Non-pigmented ciliary epithelial cell (primary cell): ENCODE measurements around the gene LRRIQ1.
"Not testable (repeated sequence)": the region's sequence is repeated elsewhere in the genome, so short reads cannot be mapped to it uniquely, and the experiment has no call there.

ENCODE experiments used
- DNase-seq: peaks from one replicate; pipeline ENCODE4 v3.0.0-alpha.2; 2010; ENCODE audit warnings: low read depth

Gene LRRIQ1

DNA sequence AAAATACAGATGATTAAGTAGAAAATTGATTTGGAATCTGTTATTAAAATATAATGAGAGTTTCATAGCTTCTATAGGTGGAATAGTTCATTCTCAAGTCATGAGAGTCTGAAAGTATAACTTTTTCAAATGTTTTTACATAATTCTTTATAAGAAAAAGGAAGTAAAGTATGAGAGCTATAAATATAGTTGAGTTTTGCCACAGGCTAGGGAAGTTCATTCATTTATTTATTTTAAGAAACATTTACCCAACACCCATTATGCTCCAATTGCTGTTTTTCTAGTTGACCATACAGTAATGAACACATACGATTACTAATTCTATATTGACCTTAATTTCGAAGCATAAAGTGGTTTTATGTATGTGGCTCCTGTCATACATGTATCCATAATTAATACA is 24.8 kb downstream of the LRRIQ1 start:
- no peak for DNase-seq

DNA sequence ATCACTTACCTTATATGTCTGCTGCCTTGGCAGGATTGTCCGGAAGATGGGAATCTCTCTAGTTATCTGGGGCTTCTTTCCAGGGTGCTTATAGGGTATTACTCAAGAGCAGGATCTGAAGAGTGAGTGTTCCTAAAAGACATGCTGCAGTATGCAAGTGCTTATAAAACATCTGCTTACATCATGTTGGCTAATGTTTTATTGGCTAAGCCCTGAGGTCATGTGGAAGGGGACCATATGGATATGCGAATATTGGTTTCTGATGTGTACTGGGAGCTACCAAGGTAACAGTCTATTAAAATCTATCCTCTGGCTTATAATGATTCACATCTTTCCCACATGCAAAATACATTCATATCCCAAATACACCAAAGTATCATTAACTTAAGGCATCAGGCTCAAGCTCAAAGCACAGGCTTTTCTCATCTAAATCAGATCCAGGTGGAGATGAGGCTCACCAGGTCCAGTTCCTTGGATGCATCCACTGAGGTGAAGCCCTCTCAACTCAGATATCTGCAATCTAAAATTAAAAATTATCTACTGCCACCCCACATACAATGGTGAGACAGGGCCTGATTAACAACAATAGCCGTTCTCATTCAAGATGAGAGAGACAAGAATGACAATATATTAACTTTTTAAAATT is 29.8 kb downstream of the LRRIQ1 start:
- no peak for DNase-seq

DNA sequence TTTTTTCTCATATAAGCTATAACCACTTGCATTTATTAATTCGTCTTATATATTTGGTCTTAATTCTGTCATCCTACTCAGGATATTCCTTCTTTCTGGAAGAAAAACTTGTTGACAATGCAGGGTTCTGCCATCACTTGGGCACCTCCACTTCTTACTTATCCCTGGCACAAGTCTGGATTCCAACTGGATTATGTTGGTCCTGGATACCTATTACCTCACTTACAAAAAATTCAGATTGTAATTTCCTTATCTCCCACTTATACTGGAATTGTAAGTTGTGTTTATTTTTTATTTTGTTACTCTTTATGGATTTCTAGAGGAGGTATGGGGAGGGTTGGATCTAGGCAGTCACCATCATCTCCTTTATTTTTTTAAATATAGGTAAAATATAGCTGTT is 36.7 kb downstream of the LRRIQ1 start:
- no peak for DNase-seq

DNA sequence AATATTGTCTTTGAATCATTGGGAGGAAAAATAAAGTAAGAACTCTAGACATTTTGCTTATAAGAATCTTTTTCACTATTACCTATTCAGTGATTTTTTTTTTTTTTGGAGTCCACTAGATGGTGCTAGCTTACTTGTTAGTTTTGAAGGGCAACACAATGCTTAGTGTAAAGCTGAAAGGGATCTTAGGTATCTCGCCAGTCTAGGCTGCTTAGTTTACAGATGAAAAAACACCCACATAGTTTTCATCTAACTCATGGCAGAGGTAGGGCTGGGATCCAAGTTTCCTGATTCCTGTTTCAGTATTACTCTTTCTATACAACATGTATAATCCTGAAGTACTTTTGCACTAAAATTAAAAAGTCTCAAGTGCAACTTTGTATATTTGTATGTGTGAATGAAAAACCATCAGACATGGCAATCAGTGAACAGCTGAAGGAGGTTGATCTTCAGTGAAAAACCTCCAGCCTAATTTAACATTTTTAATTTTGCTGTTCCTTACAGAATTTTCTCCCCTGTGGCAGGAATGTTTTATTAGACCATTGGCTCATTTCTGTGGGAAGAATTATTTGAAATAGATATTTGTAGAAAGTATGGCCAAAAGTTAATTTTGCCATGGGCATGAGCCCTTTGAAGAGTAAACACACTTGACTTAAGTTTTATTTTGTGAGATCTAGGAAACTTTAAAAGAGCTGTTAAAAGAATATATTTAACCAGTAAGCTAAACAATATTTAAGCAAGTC is 40.7 kb downstream of the LRRIQ1 start:
- peak; percentile 92 for DNase-seq

DNA sequence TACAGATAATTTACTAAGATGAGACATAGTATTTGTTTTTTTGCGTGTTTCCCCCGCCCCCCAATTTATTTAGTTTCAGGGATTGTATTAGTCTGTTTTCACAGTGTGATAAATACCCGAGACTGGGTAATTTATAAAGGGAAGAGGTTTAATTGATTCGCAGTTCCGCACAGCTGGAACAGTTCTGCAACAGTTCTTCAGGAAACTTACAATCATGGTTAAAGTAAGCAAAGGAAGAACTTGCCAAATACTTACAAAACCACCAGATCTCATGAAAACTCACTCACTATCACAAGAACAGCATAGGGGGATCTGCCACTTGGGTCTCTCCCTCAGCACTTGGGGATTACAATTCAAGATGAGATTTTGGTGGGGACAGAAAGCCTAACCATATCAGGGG is 48.9 kb downstream of the LRRIQ1 start:
- DNase-seq: no peak

DNA sequence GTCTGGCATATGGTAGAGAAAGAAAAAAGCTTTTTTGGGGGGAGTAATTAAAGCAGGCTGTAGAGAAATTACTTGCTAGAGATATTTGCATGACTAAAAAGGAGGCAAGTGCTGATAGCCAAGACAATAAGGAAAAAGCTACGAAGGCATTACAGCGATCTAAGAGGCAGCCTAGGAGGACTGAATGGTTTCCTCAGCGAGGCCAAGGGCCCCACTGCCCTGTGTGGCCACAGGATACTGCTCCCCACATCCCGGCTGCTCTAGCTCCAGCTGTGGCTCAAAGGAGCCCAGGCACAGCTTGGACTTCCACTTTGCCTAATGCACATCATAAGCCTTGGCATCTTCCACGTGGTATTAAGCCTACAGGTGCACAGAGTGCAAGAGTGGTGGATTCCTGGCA is 53.6 kb downstream of the LRRIQ1 start:
- no peak for DNase-seq

DNA sequence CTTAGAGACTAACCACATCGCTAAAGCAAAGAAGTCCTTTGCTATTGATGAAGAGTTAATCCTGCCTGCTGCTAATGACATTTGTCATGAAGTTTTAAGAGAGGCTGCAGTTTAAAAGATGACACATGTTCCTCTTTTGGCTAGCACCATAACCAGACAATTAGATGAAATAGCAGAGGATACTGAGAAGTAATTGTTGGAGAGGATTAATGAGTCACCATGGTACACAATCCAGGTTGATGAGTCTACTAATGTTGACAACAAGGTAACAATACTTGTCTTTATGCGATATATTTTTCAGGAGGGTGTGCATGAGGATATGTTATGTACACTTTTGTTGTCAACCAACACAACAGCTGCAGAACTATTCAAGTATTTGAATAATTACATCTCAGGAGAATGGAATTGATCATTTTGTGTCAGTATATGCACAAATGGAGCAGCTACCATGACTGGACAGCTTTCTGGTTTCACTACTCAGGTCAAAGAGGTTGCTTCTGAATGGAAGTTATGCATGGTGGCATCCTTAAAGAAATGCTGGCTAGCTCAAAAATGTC is 56.7 kb downstream of the LRRIQ1 start:
- no peak for DNase-seq

DNA sequence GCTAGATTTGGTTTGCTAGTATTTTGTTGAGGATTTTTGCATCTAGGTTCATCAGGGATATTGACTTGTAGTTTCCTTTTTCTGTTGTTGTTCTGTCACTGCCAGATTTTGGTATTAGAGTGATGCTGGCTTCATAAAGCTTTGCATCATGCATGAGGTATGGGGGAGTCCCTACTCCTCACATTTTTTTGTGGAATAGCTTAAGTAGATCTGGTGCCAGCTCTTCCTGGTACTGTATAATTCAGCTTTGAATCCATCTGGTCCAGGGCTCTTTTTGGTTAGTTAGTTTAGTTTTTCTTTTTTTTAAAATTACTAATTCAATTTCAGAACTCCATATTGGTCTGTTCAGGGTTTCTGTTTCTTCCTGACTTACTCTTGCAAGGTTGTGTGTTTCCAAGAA is 59.4 kb downstream of the LRRIQ1 start:
- no peak for DNase-seq

DNA sequence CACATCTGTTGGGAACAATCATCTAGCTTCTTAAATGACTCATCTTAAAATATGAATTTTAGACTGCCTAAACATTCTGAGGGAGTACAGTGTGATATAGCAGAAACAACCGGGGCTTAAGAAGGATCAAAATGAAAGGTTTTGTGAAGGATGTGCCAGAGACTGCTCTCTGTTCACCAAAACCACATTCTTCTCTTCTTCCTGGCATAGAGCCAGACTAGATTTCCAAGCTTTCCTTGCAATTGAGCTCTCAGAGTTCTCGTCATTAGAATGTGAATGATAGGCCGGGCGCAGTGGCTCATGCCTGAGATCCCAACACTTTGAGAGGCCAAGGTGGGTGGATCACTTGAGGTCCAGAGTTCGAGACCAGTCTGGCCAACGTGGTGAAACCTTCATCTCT is 94.5 kb downstream of the LRRIQ1 start:
- DNase-seq: no peak

DNA sequence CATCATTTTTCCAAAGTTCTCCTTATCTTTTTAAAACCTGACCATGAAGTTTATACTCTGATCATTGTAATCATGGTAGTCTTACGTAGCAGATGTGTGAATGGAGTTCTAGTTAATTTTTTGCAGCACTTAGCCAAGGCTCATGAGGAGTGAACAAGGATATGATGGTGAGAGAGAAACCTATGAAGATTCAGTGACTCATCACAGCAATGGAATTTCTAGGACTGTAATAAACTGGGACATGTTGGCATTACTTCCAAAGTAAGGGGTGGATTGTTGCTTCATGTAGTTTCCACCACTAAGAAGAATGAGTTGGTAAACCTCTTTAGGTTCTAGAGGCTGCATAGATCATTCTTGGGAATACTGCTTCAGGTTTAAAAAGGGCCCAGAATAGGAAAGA is 102.7 kb downstream of the LRRIQ1 start:
- no peak for DNase-seq

DNA sequence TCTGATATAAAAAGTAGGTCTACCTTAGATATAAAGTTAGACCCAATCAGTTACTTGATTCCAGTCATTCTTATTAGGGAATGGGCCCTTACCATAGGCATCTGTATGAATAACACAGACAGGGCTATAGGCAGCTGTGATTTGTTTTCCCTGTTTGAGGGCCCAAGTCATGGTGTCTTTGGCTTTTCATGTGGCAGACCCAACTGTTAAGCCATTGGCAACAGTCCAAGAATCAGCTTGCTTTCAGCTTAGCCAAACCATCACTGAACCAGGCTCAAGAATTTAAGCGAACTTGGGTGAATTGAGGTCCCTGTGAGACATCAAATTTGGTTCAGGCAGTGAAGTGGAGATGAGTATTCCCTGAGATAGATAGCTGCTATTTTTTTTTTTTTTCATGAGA is 111.2 kb downstream of the LRRIQ1 start:
- no peak for DNase-seq

DNA sequence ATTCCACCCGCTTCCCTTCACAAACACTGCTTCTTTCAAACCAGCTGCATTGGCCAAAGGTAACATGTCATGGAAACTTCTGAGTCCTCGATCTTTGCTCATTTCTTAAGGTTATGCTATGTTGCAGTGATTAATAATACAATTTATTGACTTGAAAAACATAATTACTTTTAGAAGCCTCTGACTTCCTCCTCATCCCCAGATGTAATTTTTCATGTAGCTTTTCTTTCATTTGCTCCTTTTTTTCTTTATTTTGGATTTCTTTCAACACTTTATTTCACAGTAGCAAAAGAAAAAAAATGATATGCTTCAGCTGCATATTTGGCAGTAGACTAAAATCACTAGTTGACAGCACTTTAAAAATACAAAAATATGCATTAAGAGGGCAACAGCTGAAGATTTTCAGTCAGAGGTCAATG is 116.2 kb downstream of the LRRIQ1 start:
- DNase-seq: no peak

DNA sequence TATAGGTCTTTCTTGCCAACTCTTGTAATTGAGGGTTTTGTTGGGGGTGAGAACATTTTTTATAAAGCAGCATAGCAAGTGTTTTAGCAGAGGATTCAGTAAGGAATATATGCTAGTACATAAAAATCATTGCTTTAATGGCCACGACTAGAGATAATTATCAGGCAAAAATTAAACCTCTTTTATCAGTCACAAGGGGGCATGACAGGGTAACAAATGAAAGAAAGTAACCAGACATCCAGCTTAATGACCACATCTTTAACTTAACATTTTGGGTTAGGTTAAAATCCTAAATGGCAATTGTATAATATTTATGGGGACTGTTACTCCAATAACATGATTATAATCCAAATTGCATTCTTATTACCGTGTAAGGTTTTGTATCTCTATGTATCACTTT is 119.6 kb downstream of the LRRIQ1 start:
- peak; percentile 13 for DNase-seq

DNA sequence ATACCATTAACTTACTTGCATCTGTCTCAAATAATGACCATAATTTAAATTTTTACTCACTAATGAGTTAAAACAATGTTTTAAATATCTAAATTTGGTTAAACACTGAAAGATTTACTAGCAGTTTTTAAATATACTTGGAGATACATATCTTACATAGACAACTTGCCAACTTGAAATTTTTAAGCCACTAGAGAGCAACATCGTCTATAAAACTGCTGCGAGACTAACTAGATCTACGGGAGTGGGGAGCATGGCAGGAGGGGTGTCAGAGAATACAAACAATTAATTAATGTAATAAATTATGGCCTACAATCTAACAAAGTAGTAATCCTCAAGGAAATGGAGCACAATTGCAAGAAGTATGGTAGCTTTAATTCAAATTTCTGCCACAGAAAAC is 120.4 kb downstream of the LRRIQ1 start:
- no peak for DNase-seq

DNA sequence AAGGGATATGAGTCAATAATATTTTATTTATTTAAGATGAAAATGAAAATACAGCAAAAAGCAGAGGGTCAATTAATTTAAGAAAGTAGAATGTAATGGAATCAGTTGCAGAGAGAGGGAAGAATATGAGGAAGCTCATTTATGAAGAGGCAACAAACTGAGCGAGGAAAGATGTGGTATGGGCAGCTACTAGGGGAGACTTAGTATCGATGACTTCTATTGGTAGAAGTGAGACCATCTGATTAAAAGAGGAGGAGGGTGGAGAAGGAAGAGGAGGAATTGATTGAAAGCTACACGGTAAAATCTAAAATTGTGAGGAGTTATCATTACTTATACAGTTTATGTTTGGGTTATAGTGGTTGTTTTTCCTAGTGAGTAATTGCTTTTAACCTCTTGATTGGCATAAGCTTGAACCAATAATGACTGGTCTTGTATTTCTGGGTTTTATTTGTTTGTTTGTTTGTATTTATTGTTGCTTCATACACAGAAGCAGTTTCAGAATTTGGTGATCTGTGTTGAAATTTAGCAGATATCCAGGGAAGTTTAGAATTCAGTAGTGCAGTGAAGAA is 121.0 kb downstream of the LRRIQ1 start:
- DNase-seq: no peak

DNA sequence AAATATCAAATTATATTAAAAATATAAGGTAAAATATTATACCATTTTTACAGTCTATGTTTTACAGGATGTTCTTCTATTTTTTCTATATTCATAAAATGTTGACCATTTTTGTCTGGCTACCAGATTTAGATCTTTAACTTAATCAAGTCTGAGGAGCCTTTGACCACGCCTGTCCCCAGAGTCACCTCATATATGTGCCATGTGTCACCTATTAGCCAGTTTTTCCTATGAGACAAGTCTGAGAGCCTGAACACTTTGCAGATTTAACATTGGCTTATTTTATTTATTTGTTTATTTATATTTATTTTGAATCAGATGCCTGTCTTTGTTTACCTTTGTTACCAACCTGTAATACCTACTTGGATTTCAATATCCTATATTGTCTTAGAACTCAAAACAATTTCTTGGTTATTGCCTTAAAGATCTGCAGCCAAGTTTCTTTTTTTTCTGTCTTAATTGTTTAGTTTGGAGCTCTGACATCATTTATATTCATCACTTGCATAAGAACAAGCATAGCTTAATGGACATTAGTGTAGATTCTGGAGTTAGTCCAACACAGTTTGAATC is 127.7 kb downstream of the LRRIQ1 start:
- DNase-seq: no peak

DNA sequence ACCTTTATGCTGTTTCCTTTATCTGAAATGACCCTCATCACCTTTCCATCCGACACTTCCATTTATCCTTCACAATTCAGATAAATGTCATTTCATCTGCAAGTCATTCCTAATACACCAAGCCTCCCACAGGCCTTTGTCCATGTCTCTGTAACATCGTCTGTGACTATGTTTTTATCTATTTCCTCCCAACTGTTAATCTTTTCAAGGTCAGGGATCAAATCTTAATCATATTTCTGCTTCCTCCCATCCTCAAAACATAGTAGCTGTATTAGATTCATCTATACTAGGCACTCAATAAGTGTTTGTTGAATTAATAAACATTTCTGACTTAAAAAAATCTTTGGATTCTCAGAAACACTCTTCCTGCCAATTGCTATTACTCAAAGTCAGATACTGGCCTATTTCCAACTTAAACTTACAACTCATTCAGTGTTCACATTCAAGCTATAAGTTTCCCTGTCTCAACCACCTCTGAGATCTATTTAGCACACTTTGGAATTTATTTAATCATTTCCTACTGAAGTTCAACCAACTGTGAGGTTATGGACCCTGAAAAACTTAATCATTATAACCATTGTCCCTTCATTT is 143.6 kb downstream of the LRRIQ1 start:
- DNase-seq: peak; percentile 23

DNA sequence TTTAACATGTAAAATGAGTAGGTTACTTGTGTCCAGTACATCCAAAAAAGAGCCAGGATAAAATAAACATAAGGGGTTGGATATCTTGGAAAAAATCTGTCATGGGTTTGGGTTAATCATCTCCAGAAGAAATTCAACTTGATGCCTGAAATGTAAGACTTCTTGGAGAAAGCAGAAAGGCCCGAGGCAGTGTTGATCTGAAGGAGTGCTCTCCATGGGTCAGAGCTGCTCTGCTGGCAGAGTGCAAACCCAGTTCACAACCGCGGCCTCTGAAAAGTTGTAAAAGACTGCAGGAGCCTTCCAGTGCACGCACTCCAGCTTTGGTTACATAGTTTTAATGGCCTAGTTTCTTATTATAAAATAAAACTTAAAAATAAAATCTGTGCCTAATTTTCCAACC is 146.5 kb downstream of the LRRIQ1 start:
- DNase-seq: no peak

DNA sequence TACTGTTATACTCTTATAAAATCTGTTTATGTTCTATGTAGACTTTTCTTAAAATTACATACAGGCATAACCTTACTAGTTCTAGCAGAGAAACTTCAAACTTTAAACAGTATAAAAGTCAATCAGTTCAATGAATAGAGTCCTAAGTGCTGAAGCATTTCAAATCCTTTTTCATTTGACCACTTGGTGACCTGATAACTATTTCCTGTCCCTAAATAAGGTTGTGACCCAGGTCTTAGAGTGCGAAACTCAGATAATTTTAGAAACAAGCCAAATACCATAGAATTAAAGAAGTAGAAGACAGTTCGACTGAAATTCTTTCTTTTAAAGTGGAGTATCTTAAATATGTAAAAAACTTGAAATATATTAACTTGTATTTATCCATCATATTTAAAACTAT is 147.7 kb downstream of the LRRIQ1 start:
- no peak for DNase-seq

DNA sequence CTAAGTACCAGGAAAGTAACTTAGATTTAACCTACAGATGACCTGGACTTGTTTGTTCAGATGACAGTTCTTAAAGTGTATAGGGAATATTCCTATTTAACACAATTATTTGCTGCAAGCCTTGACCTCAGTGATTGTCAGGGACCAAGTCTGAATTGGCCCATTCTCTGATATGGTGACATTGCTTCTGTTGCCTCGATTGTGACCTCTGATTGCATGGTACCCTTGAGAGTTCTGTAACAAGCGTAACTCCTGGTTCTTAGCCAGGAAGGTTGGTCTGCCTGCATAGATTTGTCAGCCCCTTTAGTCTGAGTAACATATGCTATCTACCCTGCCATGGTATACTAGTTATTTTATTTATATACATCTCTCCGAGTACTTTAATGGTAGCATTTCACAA is 150.1 kb downstream of the LRRIQ1 start:
- no peak for DNase-seq

DNA sequence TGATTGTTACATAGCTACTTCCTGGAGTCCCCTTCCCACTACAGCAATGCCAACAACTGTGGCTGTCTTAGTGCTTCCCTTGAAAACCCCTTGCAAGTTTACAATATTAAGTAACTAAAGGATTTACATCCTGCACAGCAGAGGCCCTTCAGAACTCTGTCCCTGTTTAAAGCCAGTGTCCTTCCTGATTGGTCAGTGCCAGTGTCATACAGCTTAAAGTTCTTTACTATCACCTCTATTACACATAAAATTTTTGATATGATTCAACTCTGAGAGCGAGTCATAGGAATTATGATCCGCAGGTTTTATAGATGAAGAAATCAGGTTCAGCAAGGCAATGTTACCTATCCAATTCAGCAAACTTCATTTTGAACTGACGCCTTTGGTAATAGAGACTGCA is 152.5 kb downstream of the LRRIQ1 start:
- no peak for DNase-seq

DNA sequence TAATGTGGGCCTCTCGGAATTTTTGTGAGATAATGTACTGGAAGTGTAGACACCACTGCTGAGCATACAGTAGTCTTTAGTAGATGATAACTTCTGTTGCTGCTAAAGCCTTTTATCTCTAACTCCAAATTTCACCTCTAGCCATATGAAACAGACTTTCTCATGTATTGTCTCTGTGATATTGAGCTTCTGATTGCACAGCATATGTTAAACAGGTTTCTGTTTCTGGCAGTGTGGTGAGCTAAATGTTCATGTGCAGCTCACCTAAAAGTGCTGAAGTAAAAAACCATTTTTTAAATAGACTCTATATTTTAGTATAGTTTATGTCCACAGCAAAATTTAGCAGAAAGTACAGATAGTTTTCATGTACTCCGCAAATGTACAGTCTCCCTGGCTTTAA is 154.6 kb downstream of the LRRIQ1 start:
- no peak for DNase-seq

DNA sequence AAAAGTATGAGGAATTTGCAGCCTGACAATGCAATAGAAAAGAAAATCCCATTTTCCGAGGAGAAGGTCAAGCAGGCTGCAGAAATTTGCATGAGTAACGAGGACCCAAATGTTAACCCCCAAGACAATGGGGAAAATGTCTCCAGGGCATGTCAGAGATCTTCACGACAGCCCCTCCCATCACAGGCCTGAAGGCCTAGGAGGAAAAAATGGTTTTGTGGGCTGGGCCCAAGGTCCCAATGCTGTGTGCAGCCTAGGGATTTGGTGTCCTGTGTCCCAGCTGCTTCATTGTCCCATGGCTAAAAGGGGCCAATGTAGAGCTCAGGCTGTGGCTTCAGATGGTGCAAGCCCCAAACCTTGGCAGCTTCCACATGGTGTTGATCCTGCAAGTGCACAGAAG is 167.7 kb downstream of the LRRIQ1 start:
- DNase-seq: not testable (repeated sequence)
